WTC11 (cell line): Measurements from ENCODE around the gene FAU.

Source experiments
- ATF1 ChIP-seq: sonication (generic); formaldehyde crosslinking; IDR thresholded peaks from 2 replicates; pipeline ENCODE4 v1.8.1; 2023; ENCODE audit warnings: mild to moderate bottlenecking, moderate library complexity, missing genetic modification reagents
- CTCF ChIP-seq: fragments of 200-600 bp; IDR thresholded peaks from 2 replicates; pipeline ENCODE4 v1.8.0; 2022; ENCODE audit warnings: antibody characterized with exemption
- E2F1 ChIP-seq: sonication (generic); formaldehyde crosslinking; IDR thresholded peaks from 2 replicates; pipeline ENCODE4 v1.8.0; 2022; ENCODE audit warnings: mild to moderate bottlenecking, missing genetic modification reagents
- MAX ChIP-seq: sonication (generic); formaldehyde crosslinking; IDR thresholded peaks from 2 replicates; pipeline ENCODE4 v1.8.0; 2022; ENCODE audit warnings: mild to moderate bottlenecking, missing genetic modification reagents
- NR1H2 ChIP-seq: sonication (generic); formaldehyde crosslinking; IDR thresholded peaks from 2 replicates; pipeline ENCODE4 v1.9.0; 2021; ENCODE audit warnings: mild to moderate bottlenecking, moderate library complexity, missing genetic modification reagents
- SP1 ChIP-seq: sonication (generic); formaldehyde crosslinking; conservative IDR thresholded peaks from 2 replicates; pipeline ENCODE4 v1.8.1; 2022; ENCODE audit warnings: missing genetic modification reagents
- USF2 ChIP-seq: sonication (generic); formaldehyde crosslinking; IDR thresholded peaks from 2 replicates; pipeline ENCODE4 v1.8.1; 2023; ENCODE audit warnings: mild to moderate bottlenecking, missing genetic modification reagents, moderate library complexity

- TF ChIP-seq CTCF = no peak
- TF ChIP-seq E2F1 = no peak
- TF ChIP-seq MAX (CRISPR knock-in tag) = no peak
- TF ChIP-seq NR1H2 (CRISPR knock-in tag) = no peak
- no peak for TF ChIP-seq ATF1 (CRISPR knock-in tag)
- no peak for TF ChIP-seq SP1 (CRISPR knock-in tag)
- no peak for TF ChIP-seq USF2 (CRISPR knock-in tag)
These were observed 5.7 kb upstream of the FAU start for GRCh38 chr11:65127473-65128181.
